Body of pancreas (tissue), 4 donors: Measurements from ENCODE around the gene MORN1. TPM values are rescaled to one million over a fixed set of nuclear protein-coding genes. Genes with fewer than 3 reads are reported as not detected.
A peak's percentile ranks its signal among the peaks of the same experiment; 100 is the strongest.

Experiments used
- ATAC-seq: fragments of 150-250 bp; one replicate; pipeline ENCODE4 v1.9.1; 2016
- DNase-seq, 4 donors: peaks; one replicate each; pipeline ENCODE4 v3.0.0-alpha.2; 2019
- H3K27ac ChIP-seq, 4 donors: fragments of 200-600 bp; sonication (generic); 1 replicate in 3 of 4; 2 replicates in 1 of 4; pipeline versions ENCODE4 v1.5.1 to v1.6.1; 2016 to 2019; ENCODE audit warnings: mild to moderate bottlenecking in 1 of 4, mixed read lengths in 1 of 4, moderate library complexity in 1 of 4
- H3K27me3 ChIP-seq, 2 donors: fragments of 200-600 bp; sonication (generic); one replicate each; pipeline ENCODE4 v1.6.0; 2016; ENCODE audit warnings: mild to moderate bottlenecking in 1 of 2
- H3K36me3 ChIP-seq, 2 donors: fragments of 200-600 bp; sonication (generic); replicated peaks in 1 of 2; 2 replicates each; pipeline ENCODE4 v1.5.1; 2016; ENCODE audit warnings: low read depth in 2 of 2; ENCODE audit not compliant: insufficient read depth in 1 of 2
- H3K4me1 ChIP-seq: fragments of 200-600 bp; sonication (generic); one replicate; pipeline ENCODE4 v1.6.0; 2016
- H3K4me3 ChIP-seq, 2 donors: fragments of 200-600 bp; sonication (generic); 1 replicate in 1 of 2; 2 replicates in 1 of 2; pipeline ENCODE4 v1.5.1; 2016 to 2019
- H3K9me3 ChIP-seq, 3 donors: fragments of 200-600 bp; sonication (generic); 1 replicate in 2 of 3; 2 replicates in 1 of 3; pipeline ENCODE4 v1.5.1; 2016
- POLR2A ChIP-seq, 3 donors: fragments of 450-650 bp; IDR thresholded peaks; one replicate each; pipeline ENCODE4 v1.6.1; 2016; ENCODE audit warnings: antibody characterized with exemption in 3 of 3, mild to moderate bottlenecking in 2 of 3
- WGBS, 2 donors: methylation state at CpG; one replicate each; pipeline ENCODE4 v1.1.5; 2017; 5-methylcytosine and 5-hydroxymethylcytosine counted together
- intact Hi-C: fragments of 100-400 bp; cut with DNase I; formaldehyde crosslinking; loops from one replicate; pipeline ENCODE4 v1.15.1; 2023
- total RNA-seq, 2 donors: library from RNA; depleted of rRNA; stranded (reverse); fragments of >200 nt; gene quantifications; one replicate each; pipeline ENCODE4 v1.1.0, GENCODE V29; 2016
- TF ChIP-seq, protein P1 (sequence below), 7 experiments: fragments of 450-650 bp in 4 of 7; fragments of 200-600 bp in 3 of 7; sonication (generic) in 3 of 7; IDR thresholded peaks; one replicate each; pipeline ENCODE4 v1.5.1; 2016 to 2019; ENCODE audit warnings: antibody characterized with exemption in 7 of 7

Gene MORN1
- total RNA-seq, 2 donors from 2014 or later = 7.0 to 17.8 TPM

- 65 to 80% methylated on average over 2 to 6 of the region's 7 CpGs for WGBS, 2 donors
- peaks cover 7% of the 10 kb centered on the region for H3K4me1 ChIP-seq
- no peaks in the 10 kb centered on the region for H3K9me3 ChIP-seq
- intact Hi-C loops = no loop called here
- no peak for TF ChIP-seq POLR2A (IDR thresholded peaks at IDR 0.05)
- TF ChIP-seq, protein P1, sequence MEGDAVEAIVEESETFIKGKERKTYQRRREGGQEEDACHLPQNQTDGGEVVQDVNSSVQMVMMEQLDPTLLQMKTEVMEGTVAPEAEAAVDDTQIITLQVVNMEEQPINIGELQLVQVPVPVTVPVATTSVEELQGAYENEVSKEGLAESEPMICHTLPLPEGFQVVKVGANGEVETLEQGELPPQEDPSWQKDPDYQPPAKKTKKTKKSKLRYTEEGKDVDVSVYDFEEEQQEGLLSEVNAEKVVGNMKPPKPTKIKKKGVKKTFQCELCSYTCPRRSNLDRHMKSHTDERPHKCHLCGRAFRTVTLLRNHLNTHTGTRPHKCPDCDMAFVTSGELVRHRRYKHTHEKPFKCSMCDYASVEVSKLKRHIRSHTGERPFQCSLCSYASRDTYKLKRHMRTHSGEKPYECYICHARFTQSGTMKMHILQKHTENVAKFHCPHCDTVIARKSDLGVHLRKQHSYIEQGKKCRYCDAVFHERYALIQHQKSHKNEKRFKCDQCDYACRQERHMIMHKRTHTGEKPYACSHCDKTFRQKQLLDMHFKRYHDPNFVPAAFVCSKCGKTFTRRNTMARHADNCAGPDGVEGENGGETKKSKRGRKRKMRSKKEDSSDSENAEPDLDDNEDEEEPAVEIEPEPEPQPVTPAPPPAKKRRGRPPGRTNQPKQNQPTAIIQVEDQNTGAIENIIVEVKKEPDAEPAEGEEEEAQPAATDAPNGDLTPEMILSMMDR (IDR thresholded peaks at IDR 0.05) = no peak
- H3K27me3 ChIP-seq = no peaks in the 10 kb centered on the region
- DNase-seq = no peak
- no peaks in the 10 kb centered on the region for H3K36me3 ChIP-seq
- no peak for ATAC-seq
- peak overlapping the region in 3 of 4 donors; percentile 21 to 66 (median 48) for H3K27ac ChIP-seq
- H3K4me3 ChIP-seq = no peak overlapping the region
Measured at GRCh38 chr1:2290171-2290578, 101.2 kb downstream of the MORN1 start.

- DNase-seq (no peak), ATAC-seq (no peak)
- H3K4me1 ChIP-seq = peaks cover 7% of the 10 kb centered on the region
- no peak for TF ChIP-seq POLR2A (IDR thresholded peaks at IDR 0.05)
- TF ChIP-seq, protein P1 (IDR thresholded peaks at IDR 0.05) = no peak
- WGBS, 2 donors = 75 to 84% methylated on average over 6 to 7 of the region's 9 CpGs
- H3K27me3 ChIP-seq = no peaks in the 10 kb centered on the region
- intact Hi-C loops = no loop called here
- H3K9me3 ChIP-seq = no peaks in the 10 kb centered on the region
- H3K27ac ChIP-seq = peak overlapping the region in 2 of 4 donors; percentile 48 to 66
- H3K36me3 ChIP-seq = no peaks in the 10 kb centered on the region
- no peak overlapping the region for H3K4me3 ChIP-seq
Measured at GRCh38 chr1:2289607-2290006, 101.7 kb downstream of the MORN1 start.

GRCh38 chr1:2288816-2289536 lies 102.4 kb downstream of the MORN1 start:
- peaks cover 7% of the 10 kb centered on the region for H3K4me1 ChIP-seq
- DNase-seq = no peak
- no peaks in the 10 kb centered on the region for H3K27me3 ChIP-seq
- no peak overlapping the region for H3K27ac ChIP-seq
- WGBS, 2 donors = 80 to 94% methylated on average over 14 to 19 of the region's 20 CpGs
- ATAC-seq = no peak
- H3K9me3 ChIP-seq = no peaks in the 10 kb centered on the region
- no peak overlapping the region for H3K4me3 ChIP-seq
- no peak for TF ChIP-seq POLR2A (IDR thresholded peaks at IDR 0.05)
- TF ChIP-seq, protein P1 (IDR thresholded peaks at IDR 0.05) = no peak
- no peaks in the 10 kb centered on the region for H3K36me3 ChIP-seq
- intact Hi-C loops = no loop called here

DNA sequence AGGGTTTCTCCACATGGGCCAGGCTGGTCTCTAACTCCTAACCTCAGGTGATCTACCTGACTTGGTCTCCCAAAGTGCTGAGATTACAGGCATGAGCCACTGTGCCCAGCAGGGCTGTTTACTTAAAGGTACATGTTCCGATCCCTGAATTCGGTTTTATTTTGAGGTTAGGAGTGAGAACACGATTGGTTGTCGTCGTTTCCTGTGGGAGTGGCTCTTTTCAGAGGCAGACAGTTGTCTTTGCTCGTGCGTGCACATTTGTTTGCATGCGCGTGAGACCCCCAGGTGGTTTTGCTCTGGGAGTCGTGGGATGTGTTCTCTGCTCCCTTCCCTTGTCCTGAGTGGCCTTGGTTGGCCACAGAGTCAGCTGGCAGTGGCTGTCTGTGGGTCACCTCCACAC lies 103.0 kb downstream of the MORN1 start:
- WGBS, 2 donors = 80 to 88% methylated on average over 8 to 10 of the region's 10 CpGs
- Histone ChIP-seq H3K4me3 (no peak overlapping the region), H3K36me3 (no peaks in the 10 kb centered on the region), H3K27me3 (no peaks in the 10 kb centered on the region), H3K4me1 (peaks cover 7% of the 10 kb centered on the region), H3K9me3 (no peaks in the 10 kb centered on the region), H3K27ac (no peak overlapping the region)
- ATAC-seq (no peak), DNase-seq (no peak)
- TF ChIP-seq POLR2A (IDR thresholded peaks at IDR 0.05) = no peak
- TF ChIP-seq, protein P1 (IDR thresholded peaks at IDR 0.05) = no peak
- intact Hi-C loops = no loop called here

- 93 to 95% methylated on average over 10 to 12 of the region's 14 CpGs for WGBS, 2 donors
- Histone ChIP-seq H3K4me3 (no peak overlapping the region), H3K27ac (no peak overlapping the region), H3K9me3 (no peaks in the 10 kb centered on the region), H3K36me3 (no peaks in the 10 kb centered on the region), H3K27me3 (no peaks in the 10 kb centered on the region), H3K4me1 (peaks cover 7% of the 10 kb centered on the region)
- DNase-seq (no peak), ATAC-seq (no peak)
- intact Hi-C loops = no loop called here
- no peak for TF ChIP-seq POLR2A (IDR thresholded peaks at IDR 0.05)
- TF ChIP-seq, protein P1 (IDR thresholded peaks at IDR 0.05) = no peak
Measured at GRCh38 chr1:2287649-2288048, 103.7 kb downstream of the MORN1 start.
